Choroid plexus epithelial cell (primary cell): ENCODE measurements around the gene QSOX2.

Experiments
- DNase-seq: peaks from one replicate; pipeline ENCODE4 v3.0.0-alpha.2; 2010; ENCODE audit warnings: low read depth
- H3K4me3 ChIP-seq: 2 replicates; pipeline ENCODE4 v1.5.1; 2011; ENCODE audit warnings: low read depth, mild to moderate bottlenecking, control low read depth, low read length, moderate library complexity
- TF ChIP-seq, protein P1 (sequence below): conservative IDR thresholded peaks from 2 replicates; pipeline ENCODE4 v1.5.1; 2011; ENCODE audit warnings: low read depth, mild to moderate bottlenecking, control low read depth, inconsistent platforms, low read length, moderate library complexity

The QSOX2 gene

DNA sequence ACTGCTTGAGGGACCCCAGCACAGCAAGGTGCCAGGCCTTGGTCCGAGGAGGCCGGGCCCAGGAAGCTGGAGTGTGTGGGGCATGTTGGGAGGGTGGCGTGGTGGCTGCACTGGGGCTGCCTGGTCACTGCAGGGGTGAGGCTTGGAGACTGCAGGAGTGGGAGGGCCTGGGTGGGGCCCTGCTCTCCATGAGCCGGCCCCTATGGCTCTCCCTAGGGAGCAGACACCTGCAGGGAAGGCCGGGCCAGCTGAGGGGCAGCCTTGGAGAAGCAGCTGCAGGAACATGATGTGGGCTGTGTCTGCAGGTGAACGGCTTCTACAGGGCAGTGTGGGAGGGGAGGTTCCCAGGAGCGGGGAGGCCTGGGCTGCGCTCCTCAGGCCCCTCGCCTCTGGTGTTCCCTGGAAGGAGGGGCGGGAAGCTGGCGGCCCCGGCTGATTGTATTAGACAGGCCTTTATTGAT is 85.2 kb downstream of the QSOX2 start:
- no peak for DNase-seq
- TF ChIP-seq, protein P1, sequence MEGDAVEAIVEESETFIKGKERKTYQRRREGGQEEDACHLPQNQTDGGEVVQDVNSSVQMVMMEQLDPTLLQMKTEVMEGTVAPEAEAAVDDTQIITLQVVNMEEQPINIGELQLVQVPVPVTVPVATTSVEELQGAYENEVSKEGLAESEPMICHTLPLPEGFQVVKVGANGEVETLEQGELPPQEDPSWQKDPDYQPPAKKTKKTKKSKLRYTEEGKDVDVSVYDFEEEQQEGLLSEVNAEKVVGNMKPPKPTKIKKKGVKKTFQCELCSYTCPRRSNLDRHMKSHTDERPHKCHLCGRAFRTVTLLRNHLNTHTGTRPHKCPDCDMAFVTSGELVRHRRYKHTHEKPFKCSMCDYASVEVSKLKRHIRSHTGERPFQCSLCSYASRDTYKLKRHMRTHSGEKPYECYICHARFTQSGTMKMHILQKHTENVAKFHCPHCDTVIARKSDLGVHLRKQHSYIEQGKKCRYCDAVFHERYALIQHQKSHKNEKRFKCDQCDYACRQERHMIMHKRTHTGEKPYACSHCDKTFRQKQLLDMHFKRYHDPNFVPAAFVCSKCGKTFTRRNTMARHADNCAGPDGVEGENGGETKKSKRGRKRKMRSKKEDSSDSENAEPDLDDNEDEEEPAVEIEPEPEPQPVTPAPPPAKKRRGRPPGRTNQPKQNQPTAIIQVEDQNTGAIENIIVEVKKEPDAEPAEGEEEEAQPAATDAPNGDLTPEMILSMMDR = no peak
- H3K4me3 ChIP-seq = no peak overlapping the region

DNA sequence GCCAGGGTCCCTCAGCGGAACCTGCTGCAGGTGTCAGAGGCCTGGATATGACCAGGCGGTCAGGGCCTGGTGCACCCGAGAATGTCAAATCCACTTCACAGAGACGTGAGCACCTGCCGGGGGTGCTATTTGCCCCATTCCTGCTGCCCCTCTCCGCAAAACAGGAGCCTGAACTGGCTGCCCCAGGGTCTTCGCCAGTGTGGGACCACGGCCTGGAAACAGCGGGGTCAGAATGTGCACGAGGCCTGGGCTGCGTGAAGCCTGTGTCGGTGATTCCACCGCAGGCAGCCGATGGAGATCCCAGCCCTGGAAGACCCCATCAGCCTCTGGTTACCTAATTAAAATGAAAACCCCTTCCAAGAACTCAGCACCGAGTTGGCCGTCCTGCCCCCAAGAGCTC is 85.8 kb downstream of the QSOX2 start:
- no peak overlapping the region for H3K4me3 ChIP-seq
- DNase-seq = no peak
- TF ChIP-seq, protein P1 = no peak

DNA sequence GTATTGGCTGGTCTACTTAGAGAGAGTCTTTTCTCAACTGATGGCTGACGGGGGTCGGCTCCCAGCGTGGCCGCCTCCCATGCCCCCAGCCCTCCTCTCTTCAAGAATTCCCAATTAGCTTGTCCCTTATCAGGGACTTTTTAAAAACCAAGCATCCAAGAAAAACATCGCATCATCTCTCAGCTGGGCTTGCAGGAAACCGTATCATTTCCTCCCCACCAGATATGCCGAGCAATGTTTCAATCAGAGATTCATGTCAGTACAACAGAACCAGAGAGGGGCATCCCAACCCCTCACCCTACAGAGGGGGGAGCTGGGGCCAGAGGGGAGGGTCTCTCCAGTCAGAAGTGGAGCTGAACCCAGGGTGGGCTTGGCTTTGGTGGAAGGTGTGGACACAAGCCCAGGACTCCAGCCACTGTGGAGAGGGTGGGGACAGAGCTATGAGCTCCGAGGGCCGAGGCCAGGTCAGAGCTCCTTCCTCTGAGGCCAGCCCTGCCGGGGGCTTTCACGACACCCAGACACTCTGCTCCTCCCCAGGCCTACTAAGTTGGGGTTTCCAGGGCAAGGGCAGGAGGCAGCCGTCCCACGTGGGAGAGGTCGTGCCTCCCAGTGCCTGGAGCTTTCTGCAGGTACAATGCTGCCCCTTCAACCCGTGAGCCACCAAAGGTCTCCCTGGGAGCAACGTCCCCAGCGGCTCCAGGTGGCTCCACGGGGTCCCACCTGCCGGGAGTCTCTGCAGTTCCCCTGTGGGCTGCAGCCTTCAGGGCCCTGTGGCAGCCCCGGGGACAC is 87.9 kb downstream of the QSOX2 start:
- no peak overlapping the region for H3K4me3 ChIP-seq
- peak; percentile 12 for DNase-seq
- TF ChIP-seq, protein P1 = no peak
